Measurements from ENCODE around the gene USB1. TPM values are rescaled to one million over a fixed set of nuclear protein-coding genes. Genes with fewer than 3 reads are reported as not detected.

USB1 gene
- total RNA-seq, 1 experiment from 2014 or later = 18.7 TPM

DNA sequence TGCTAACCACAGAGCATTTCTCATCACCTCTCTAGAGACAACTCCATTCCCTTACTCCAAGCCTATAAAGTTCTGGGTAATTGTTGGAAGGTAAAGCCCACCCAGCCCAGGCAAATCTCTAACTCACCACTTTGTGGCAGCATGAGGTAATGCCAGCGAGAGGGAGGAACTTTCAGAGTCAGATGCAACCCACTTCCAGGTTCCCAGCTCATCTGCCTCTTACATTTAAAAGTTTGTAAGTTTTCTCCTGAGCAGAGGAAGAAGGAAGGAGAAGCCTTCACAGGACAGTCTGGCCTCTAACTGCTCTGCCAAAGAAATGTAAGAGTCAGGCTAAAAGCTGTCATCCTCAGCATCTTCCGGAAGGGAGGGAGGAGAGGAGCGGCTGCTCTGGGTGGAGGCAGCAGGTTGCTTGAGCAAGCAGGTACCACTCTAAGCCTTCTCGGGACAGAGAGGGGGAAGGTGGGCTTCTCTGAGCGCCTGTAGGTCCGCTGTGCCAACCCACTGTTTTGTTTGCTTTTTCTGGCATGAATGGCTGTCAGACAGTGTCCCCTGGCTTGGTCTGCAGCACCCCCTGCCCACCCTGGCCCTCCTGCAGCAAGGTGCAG is 1.7 kb upstream of the USB1 start:
- CTCF ChIA-PET = interaction anchor here (0.6 to 0.8 kb wide), 2 partner anchors 122 to 197 kb away, joined by 3 to 4 read pairs; partner anchors contain the start of gene KIFC3
- intact Hi-C loops (cut with micrococcal nuclease) = no loop called here
- no TSS peak for BruUV-seq (replicated peaks)

GRCh38 chr16:57999971-58000705 is 1.1 kb upstream of the USB1 start, which contains the start of gene ZNF319:
Gene ZNF319, minus strand, starts transcription at chr16:58000672. Its CDS starts 2,407 bp downstream, at chr16:57998265.
- no TSS peak for BruUV-seq (replicated peaks)
- H3K4me1 ChIP-seq (ENCODE audit: insufficient read depth, low read length) = peaks cover 18% of the 10 kb centered on the region
- no peaks in the 10 kb centered on the region for H3K79me2 ChIP-seq (ENCODE audit: low read length)
- H3K27ac ChIP-seq (ENCODE audit: low read length) = peak within 1 kb of the TSS; percentile 41; the same call in 1 of the 2 replicates
- H3K4me3 ChIP-seq (ENCODE audit: low read length) = peak within 1 kb of the TSS; percentile 94
- DNase-seq (no peak), ATAC-seq (peak; percentile 3)
- H3K27me3 ChIP-seq (ENCODE audit: low read length) = no peaks in the 10 kb centered on the region
- intact Hi-C loops (cut with micrococcal nuclease) = loop anchor here (2.0 to 10.0 kb wide), 4 partner anchors 195 to 423 kb away; partner anchors contain the start of gene KIFC3
- no peaks in the 10 kb centered on the region for H3K36me3 ChIP-seq (ENCODE audit: low read depth, low read length)
- no peaks in the 10 kb centered on the region for H3K9me2 ChIP-seq (replicated peaks; ENCODE audit: low read length)
- ChIA-PET CTCF (interaction anchor here (0.6 to 0.8 kb wide), 2 partner anchors 122 to 198 kb away, joined by 3 to 4 read pairs; partner anchors contain the start of gene KIFC3), POLR2A (ENCODE audit: unreplicated experiment) (no interaction called here)
- H3K9ac ChIP-seq (ENCODE audit: low read length) = peak within 1 kb of the TSS; percentile 74
- H3F3A ChIP-seq (ENCODE audit: low read length, unreplicated experiment) = no peaks in the 10 kb centered on the region
- H4K20me1 ChIP-seq (ENCODE audit: low read length) = no peaks in the 10 kb centered on the region
- no peak for TF ChIP-seq CTCF (conservative IDR thresholded peaks at IDR 0.05; ENCODE audit: low read depth, low read length)
- TF ChIP-seq EZH2 (IDR thresholded peaks at IDR 0.05; ENCODE audit: low read length, unreplicated experiment) = no peak
- TF ChIP-seq EZH2phosphoT487 (IDR thresholded peaks at IDR 0.05; ENCODE audit: borderline replicate concordance, low read length) = no peak
- H3K4me2 ChIP-seq (ENCODE audit: low read length) = peak within 1 kb of the TSS; percentile 98
- no peaks in the 10 kb centered on the region for H3K9me3 ChIP-seq (ENCODE audit: low read length)
- H2AFZ ChIP-seq (ENCODE audit: low read length) = peak within 1 kb of the TSS; percentile 82

More for the DNA sequence above, 1.7 kb upstream of the USB1 start:
- Histone ChIP-seq H3K9me2 (replicated peaks; ENCODE audit: low read length) (no peaks in the 10 kb centered on the region), H4K20me1 (ENCODE audit: low read length) (no peaks in the 10 kb centered on the region), H3K27ac (ENCODE audit: low read length) (no peak overlapping the region), H3K4me3 (ENCODE audit: low read length) (peak overlapping the region; percentile 73), H3K27me3 (ENCODE audit: low read length) (no peaks in the 10 kb centered on the region), H3K9ac (ENCODE audit: low read length) (peak overlapping the region; percentile 74), H3K4me1 (ENCODE audit: insufficient read depth, low read length) (peaks cover 18% of the 10 kb centered on the region), H3K79me2 (ENCODE audit: low read length) (no peaks in the 10 kb centered on the region), H2AFZ (ENCODE audit: low read length) (peak overlapping the region; percentile 65), H3K36me3 (ENCODE audit: low read depth, low read length) (no peaks in the 10 kb centered on the region), H3K9me3 (ENCODE audit: low read length) (no peaks in the 10 kb centered on the region), H3F3A (ENCODE audit: low read length, unreplicated experiment) (no peaks in the 10 kb centered on the region), H3K4me2 (ENCODE audit: low read length) (peak overlapping the region; percentile 93)
- TF ChIP-seq EZH2 (IDR thresholded peaks at IDR 0.05; ENCODE audit: low read length, unreplicated experiment) (no peak), EZH2phosphoT487 (IDR thresholded peaks at IDR 0.05; ENCODE audit: borderline replicate concordance, low read length) (no peak), CTCF (conservative IDR thresholded peaks at IDR 0.05; ENCODE audit: low read depth, low read length) (peak; percentile 16; the same call in 1 of the 2 replicates)
- DNase-seq (no peak), ATAC-seq (no peak)
- POLR2A ChIA-PET (ENCODE audit: unreplicated experiment) = no interaction called here
